ENCODE data around the gene TUT1.

Gene TUT1

GRCh38 chr11:62540804-62541701 lies 50.3 kb downstream of the TUT1 start:
- DNase-seq: no peak

- DNase-seq: peak; percentile 72
Measured at GRCh38 chr11:62539238-62539925, 51.9 kb downstream of the TUT1 start.

- DNase-seq: peak; percentile 75
Measured at GRCh38 chr11:62538470-62539237, 52.7 kb downstream of the TUT1 start.

GRCh38 chr11:62536301-62536957 lies 54.9 kb downstream of the TUT1 start:
- no peak for DNase-seq

- peak; percentile 81 for DNase-seq
Measured at GRCh38 chr11:62535802-62536201, 55.5 kb downstream of the TUT1 start.

GRCh38 chr11:62534779-62535545 lies 56.4 kb downstream of the TUT1 start:
- no peak for DNase-seq

GRCh38 chr11:62532096-62532495 lies 59.2 kb downstream of the TUT1 start:
- no peak for DNase-seq
